Measurements from ENCODE around the gene PLSCR5. TPM values are rescaled to one million over a fixed set of nuclear protein-coding genes. Genes with fewer than 3 reads are reported as not detected.

PLSCR5 gene
- total RNA-seq, 1 experiment from 2014 or later = not detected

DNA sequence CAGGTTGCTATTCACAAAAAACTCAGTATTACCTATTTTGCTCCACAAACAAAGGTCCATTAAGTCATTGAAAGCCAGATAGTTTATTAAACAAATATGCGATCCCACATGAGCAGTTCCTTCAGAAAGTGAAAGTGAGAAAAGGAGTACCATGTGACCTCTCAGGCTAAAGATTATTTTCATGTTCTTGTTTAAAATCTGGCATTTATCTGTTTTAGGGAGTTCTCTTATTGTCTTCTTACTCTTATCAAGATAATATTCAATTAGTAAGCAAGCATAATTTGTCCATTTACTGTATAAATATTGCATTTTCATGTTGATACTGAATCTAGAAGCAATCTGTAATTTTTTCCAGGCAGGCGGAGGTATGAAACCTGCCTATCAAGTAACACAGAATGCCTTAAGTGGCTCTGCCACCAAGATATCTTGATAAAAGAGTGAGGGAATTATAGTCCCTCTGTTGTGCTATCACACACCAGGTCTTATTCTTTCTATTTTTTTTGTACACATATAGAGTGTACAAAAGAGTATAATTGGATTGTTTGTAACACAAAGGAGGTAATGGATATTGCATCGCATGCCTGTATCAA, 20.1 kb upstream of the PLSCR5 start:
- Histone ChIP-seq H3K4me2 (peak overlapping the region; percentile 63), H3K27ac (no peak overlapping the region), H3K9me2 (ENCODE audit: insufficient read depth) (no peaks in the 10 kb centered on the region), H3F3A (ENCODE audit: insufficient read depth, low read depth) (no peaks in the 10 kb centered on the region), H3K4me1 (replicated peaks; ENCODE audit: insufficient read depth) (no peaks in the 10 kb centered on the region), H4K20me1 (ENCODE audit: insufficient read depth) (no peaks in the 10 kb centered on the region), H3K36me3 (ENCODE audit: low read depth) (no peaks in the 10 kb centered on the region), H2AFZ (peak overlapping the region; percentile 77), H3K9me3 (ENCODE audit: insufficient read depth, low read depth) (no peaks in the 10 kb centered on the region), H3K79me2 (ENCODE audit: low read depth) (no peaks in the 10 kb centered on the region), H3K4me3 (peak overlapping the region; percentile 37; the same call in 1 of the 2 replicates), H3K27me3 (ENCODE audit: insufficient read depth, low read depth) (no peaks in the 10 kb centered on the region)
- intact Hi-C loops (cut with micrococcal nuclease; ENCODE audit: unreplicated experiment) = no loop called here
- no peak for DNase-seq
- ChIA-PET CTCF (no interaction called here), POLR2A (ENCODE audit: unreplicated experiment) (no interaction called here)
- TF ChIP-seq, protein P1, sequence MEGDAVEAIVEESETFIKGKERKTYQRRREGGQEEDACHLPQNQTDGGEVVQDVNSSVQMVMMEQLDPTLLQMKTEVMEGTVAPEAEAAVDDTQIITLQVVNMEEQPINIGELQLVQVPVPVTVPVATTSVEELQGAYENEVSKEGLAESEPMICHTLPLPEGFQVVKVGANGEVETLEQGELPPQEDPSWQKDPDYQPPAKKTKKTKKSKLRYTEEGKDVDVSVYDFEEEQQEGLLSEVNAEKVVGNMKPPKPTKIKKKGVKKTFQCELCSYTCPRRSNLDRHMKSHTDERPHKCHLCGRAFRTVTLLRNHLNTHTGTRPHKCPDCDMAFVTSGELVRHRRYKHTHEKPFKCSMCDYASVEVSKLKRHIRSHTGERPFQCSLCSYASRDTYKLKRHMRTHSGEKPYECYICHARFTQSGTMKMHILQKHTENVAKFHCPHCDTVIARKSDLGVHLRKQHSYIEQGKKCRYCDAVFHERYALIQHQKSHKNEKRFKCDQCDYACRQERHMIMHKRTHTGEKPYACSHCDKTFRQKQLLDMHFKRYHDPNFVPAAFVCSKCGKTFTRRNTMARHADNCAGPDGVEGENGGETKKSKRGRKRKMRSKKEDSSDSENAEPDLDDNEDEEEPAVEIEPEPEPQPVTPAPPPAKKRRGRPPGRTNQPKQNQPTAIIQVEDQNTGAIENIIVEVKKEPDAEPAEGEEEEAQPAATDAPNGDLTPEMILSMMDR (conservative IDR thresholded peaks at IDR 0.05) = no peak
- no peak for TF ChIP-seq EZH2 (IDR thresholded peaks at IDR 0.05; ENCODE audit: low read depth)
- BruUV-seq (replicated peaks) = no TSS peak

DNA sequence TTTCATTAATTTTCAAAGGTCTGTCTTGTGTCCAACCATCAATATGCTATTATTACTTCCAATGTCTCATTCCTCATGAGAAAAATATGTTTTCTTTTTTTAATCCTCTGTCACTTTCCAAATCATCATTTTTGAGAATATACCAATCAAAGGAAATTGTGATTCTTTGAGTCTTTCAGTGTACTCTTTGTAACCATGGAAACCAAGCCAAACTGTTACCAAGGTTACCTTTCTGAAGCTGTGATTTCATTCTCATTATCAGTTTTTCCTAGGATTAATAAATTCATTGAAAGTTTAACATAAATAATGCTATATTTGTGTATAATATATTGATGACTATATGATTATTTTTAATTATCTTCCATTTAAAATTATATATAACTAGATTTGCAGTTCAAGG, 16.6 kb upstream of the PLSCR5 start:
- no peaks in the 10 kb centered on the region for H3K36me3 ChIP-seq (ENCODE audit: low read depth)
- no peaks in the 10 kb centered on the region for H3K4me1 ChIP-seq (replicated peaks; ENCODE audit: insufficient read depth)
- H3K79me2 ChIP-seq (ENCODE audit: low read depth) = no peaks in the 10 kb centered on the region
- BruUV-seq (replicated peaks) = no TSS peak
- H3K4me2 ChIP-seq = no peak overlapping the region
- no peak overlapping the region for H3K4me3 ChIP-seq
- DNase-seq = no peak
- no peak overlapping the region for H2AFZ ChIP-seq
- intact Hi-C loops (cut with micrococcal nuclease; ENCODE audit: unreplicated experiment) = loop anchor here (1.0 kb wide), 1 partner anchor 20 kb away; no protein-coding TSS in a partner anchor
- no peaks in the 10 kb centered on the region for H3K9me3 ChIP-seq (ENCODE audit: insufficient read depth, low read depth)
- CTCF ChIA-PET = interaction anchor here (0.5 kb wide), 1 partner anchor 455 kb away, joined by 3 read pairs; no protein-coding TSS in a partner anchor
- TF ChIP-seq, protein P1 (conservative IDR thresholded peaks at IDR 0.05) = no peak
- no peak for TF ChIP-seq EZH2 (IDR thresholded peaks at IDR 0.05; ENCODE audit: low read depth)
- no peaks in the 10 kb centered on the region for H3F3A ChIP-seq (ENCODE audit: insufficient read depth, low read depth)
- no peak overlapping the region for H3K27ac ChIP-seq
- H3K9me2 ChIP-seq (ENCODE audit: insufficient read depth) = no peaks in the 10 kb centered on the region; the same call in 1 of the 2 replicates
- no peaks in the 10 kb centered on the region for H4K20me1 ChIP-seq (ENCODE audit: insufficient read depth)
- H3K27me3 ChIP-seq (ENCODE audit: insufficient read depth, low read depth) = no peaks in the 10 kb centered on the region
- POLR2A ChIA-PET (ENCODE audit: unreplicated experiment) = no interaction called here

DNA sequence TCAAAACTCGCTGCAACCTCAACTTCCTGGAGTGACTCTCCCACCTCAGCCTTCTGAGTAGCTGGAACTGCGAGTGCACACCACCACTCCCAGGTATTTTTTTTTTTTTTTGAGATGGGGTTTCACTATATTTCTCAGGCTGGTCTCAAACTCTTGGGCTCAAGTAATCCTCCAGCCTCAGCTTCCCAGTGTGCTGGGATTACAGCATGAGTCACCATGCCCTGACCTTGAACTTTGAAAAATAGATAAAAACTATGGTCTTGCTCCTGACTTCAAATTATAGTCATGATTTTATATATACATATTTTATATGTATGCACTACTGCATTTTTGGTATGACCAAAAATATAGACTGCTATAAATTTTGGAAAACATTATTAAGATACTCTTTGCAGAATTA, 6.9 kb upstream of the PLSCR5 start:
- no peaks in the 10 kb centered on the region for H3K9me2 ChIP-seq (ENCODE audit: insufficient read depth)
- ChIA-PET POLR2A (ENCODE audit: unreplicated experiment) (no interaction called here), CTCF (no interaction called here)
- H4K20me1 ChIP-seq (ENCODE audit: insufficient read depth) = no peaks in the 10 kb centered on the region
- intact Hi-C loops (cut with micrococcal nuclease; ENCODE audit: unreplicated experiment) = no loop called here
- no peaks in the 10 kb centered on the region for H3F3A ChIP-seq (ENCODE audit: insufficient read depth, low read depth)
- TF ChIP-seq, protein P1 (conservative IDR thresholded peaks at IDR 0.05) = no peak
- TF ChIP-seq EZH2 (IDR thresholded peaks at IDR 0.05; ENCODE audit: low read depth) = no peak
- H3K27ac ChIP-seq = no peak overlapping the region
- no peak for DNase-seq
- no peaks in the 10 kb centered on the region for H3K36me3 ChIP-seq (ENCODE audit: low read depth)
- no peaks in the 10 kb centered on the region for H3K27me3 ChIP-seq (ENCODE audit: insufficient read depth, low read depth)
- H3K4me1 ChIP-seq (replicated peaks; ENCODE audit: insufficient read depth) = no peaks in the 10 kb centered on the region
- no TSS peak for BruUV-seq (replicated peaks)
- H3K79me2 ChIP-seq (ENCODE audit: low read depth) = no peaks in the 10 kb centered on the region
- H2AFZ ChIP-seq = no peak overlapping the region
- no peak overlapping the region for H3K4me3 ChIP-seq
- H3K9me3 ChIP-seq (ENCODE audit: insufficient read depth, low read depth) = no peaks in the 10 kb centered on the region
- H3K4me2 ChIP-seq = no peak overlapping the region
